Measurements from ENCODE around the gene NDUFA7. TPM values are rescaled to one million over a fixed set of nuclear protein-coding genes. Genes with fewer than 3 reads are reported as not detected.

NDUFA7 gene
- total RNA-seq, 4 donors from 2014 or later = 23.8 to 40.6 (median 32.8) TPM

DNA sequence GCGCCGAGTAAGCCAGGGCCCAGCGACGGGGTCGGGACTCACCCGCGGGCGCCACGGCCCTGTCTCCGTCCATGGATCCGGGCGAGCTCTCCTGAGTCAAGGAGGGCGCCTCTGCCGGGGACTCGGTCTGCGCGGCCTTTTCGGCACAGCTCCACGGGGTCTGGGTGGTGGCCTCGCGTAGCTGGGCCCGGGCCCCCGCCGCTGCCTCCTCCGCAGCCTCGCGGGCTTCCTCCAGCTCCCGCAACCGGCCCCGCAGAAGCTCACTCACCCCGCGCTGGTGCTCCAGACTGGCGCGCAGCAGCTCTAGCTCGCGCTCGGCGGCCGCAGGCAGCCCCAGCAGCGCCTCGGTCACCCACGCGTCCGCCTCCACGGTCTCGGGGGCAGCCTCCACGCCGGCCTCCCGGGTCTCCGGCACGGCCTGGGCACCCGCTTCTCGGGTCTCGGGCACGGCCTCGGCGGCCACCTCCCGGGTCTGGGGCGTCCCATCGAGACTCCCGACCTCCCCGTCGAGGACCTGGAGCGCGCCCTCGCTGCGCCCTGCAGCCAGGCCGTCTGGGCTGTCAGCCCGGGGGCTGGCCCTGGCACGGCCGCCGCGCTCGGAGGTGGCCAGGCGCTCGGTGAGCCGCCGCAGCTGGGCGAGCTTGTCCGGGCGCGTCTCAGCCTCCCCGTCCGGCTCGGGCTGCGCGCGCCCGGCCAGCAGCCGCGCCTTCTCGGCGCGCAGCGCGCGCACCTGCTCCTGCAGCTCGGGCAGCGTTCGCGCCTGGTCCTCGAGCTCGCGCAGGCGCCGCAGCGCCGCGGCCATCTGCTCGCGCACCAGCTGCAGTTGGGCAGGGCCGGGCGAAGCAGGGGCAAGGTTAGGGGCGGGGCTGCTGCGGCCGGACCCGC, 13.5 kb upstream of the NDUFA7 start:
- Histone ChIP-seq H3K4me3 (peak overlapping the region; percentile 31 to 68 (median 44)), H3K9me3 (no peaks in the 10 kb centered on the region), H3K4me1 (peaks cover 13 to 45% (median 29%) of the 10 kb centered on the region in 3 donors), H3K27ac (peak overlapping the region in 1 of 4 donors; percentile 10), H3K27me3 (peaks cover 0 to 62% (median 5%) of the 10 kb centered on the region in 4 donors), H3K36me3 (no peaks in the 10 kb centered on the region)
- intact Hi-C loops (cut with DNase I) = no loop called here
- WGBS, 2 donors = 31% methylated on average over 7 of the region's 117 CpGs; no CpG with 5 or more reads in 1 of the 2 donors
- TF ChIP-seq POLR2A (IDR thresholded peaks at IDR 0.05) = no peak
- TF ChIP-seq CTCF (IDR thresholded peaks at IDR 0.05) = no peak
- no peak for DNase-seq

DNA sequence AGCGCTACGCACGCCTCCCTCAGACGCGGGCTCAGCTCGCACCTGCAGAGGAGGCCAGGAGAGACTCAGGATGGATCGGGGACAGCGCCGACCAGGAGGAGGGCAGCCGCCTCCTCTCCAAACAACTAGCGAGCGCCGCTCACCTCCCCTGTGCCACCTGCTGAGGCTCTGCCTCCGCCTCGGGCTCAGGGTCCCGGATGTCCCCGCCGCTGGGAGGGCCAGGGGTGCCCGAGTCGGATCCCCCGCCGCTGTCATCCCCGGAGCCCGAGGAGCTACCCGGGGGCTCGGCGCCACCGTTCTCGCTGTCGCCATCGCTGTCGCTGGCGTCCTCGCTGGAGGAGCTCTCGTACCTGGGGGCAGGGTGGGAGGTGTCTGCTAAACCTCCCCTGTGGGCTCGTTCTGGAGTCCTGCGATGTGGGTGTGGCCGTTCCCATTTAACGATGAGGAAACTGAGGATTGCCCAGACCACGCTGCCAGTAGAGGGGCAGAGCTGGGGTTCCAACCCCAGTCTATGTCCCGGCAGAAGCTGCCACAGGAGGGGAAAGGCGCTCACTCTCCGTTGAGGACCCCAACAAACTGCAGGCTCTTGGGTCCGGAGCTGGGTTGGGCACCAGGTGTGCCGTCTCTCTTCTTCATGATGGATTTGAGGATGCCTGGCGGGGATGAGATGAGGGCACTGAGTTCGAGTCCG, 12.7 kb upstream of the NDUFA7 start:
- Histone ChIP-seq H3K9me3 (no peaks in the 10 kb centered on the region), H3K36me3 (no peaks in the 10 kb centered on the region), H3K4me3 (peak overlapping the region in 3 of 4 donors; percentile 31 to 68 (median 52)), H3K27ac (no peak overlapping the region), H3K4me1 (peaks cover 13 to 45% (median 29%) of the 10 kb centered on the region in 3 donors), H3K27me3 (peaks cover 0 to 59% (median 5%) of the 10 kb centered on the region in 4 donors)
- intact Hi-C loops (cut with DNase I) = no loop called here
- no peak for DNase-seq
- 20 to 43% methylated on average over 1 to 2 of the region's 48 CpGs for WGBS, 2 donors
- TF ChIP-seq POLR2A (IDR thresholded peaks at IDR 0.05) = no peak
- no peak for TF ChIP-seq CTCF (IDR thresholded peaks at IDR 0.05)

GRCh38 chr19:8332976-8333766, 12.0 kb upstream of the NDUFA7 start:
- no peak for DNase-seq
- H3K27me3 ChIP-seq = peaks cover 0 to 59% (median 5%) of the 10 kb centered on the region in 4 donors
- H3K4me1 ChIP-seq = peaks cover 13 to 45% (median 29%) of the 10 kb centered on the region in 3 donors
- peak overlapping the region in 2 of 4 donors; percentile 52 to 68 for H3K4me3 ChIP-seq
- WGBS, 2 donors = 27 to 33% methylated on average over 12 to 22 of the region's 52 CpGs
- TF ChIP-seq POLR2A (IDR thresholded peaks at IDR 0.05) (no peak), CTCF (IDR thresholded peaks at IDR 0.05) (no peak)
- no peaks in the 10 kb centered on the region for H3K9me3 ChIP-seq
- no peak overlapping the region for H3K27ac ChIP-seq
- H3K36me3 ChIP-seq = no peaks in the 10 kb centered on the region
- intact Hi-C loops (cut with DNase I) = no loop called here

DNA sequence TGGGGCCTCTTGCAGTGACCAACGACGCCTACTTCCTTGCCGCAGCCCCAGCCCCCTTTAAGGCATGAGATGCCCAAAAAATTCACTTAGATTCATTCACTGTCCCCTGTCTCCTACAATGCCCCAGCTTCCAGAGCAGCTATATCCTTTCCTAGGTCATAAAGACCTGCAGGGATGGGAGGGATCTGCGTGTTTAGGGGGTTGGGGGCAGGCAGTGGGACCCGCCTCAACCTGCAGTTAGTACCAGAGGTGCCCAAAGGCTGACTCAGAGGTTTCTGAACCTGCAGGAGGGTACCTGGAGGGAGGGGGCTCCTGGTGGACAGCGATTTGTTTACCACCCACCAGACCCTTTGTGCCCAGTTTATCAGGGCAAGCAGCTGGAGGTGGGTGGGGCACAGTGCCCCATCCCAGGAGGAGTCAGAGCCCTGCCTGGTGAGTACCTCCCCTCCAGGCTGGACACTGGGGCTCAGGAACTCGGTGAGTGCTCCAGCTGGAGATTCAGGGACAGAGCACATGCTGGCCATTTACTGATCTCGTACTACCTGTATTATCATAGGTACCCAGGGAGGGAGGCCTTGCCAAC, 10.2 kb upstream of the NDUFA7 start:
- WGBS, 2 donors = 72 to 78% methylated on average over 3 to 5 of the region's 8 CpGs
- peaks cover 0 to 44% (median 5%) of the 10 kb centered on the region in 4 donors for H3K27me3 ChIP-seq
- intact Hi-C loops (cut with DNase I) = no loop called here

More for the DNA sequence above, 10.2 kb upstream of the NDUFA7 start:
- Histone ChIP-seq H3K9me3 (no peaks in the 10 kb centered on the region), H3K4me1 (peaks cover 13 to 34% (median 25%) of the 10 kb centered on the region in 3 donors), H3K27ac (no peak overlapping the region), H3K4me3 (no peak overlapping the region), H3K36me3 (no peaks in the 10 kb centered on the region)
- no peak for DNase-seq
- TF ChIP-seq POLR2A (IDR thresholded peaks at IDR 0.05) (no peak), CTCF (IDR thresholded peaks at IDR 0.05) (no peak)

Data from esophagus squamous epithelium (tissue), 5 donors.